IMR-90 (cell line): ENCODE data around the gene MAP2. TPM values are rescaled to one million over a fixed set of nuclear protein-coding genes. Genes with fewer than 3 reads are reported as not detected.

Experiments used
- ATAC-seq: fragments of 200-7000 bp; cut with Tn5 transposase; 2 replicates; pipeline ENCODE4 v1.9.1; 2020; ENCODE audit warnings: low read depth, mild to moderate bottlenecking, moderate library complexity
- BruUV-seq: library from RNA; stranded (reverse); fragments of 400-500 nt; replicated peaks from 2 replicates; lab custom pipeline; 2021; lab: Mats Ljungman, UMichigan
- CTCF ChIA-PET: fragments of 300-600 bp; formaldehyde crosslinking; extraction: SDS; loops from one replicate; lab custom pipeline; 2021; ENCODE audit warnings: antibody characterized with exemption; lab: Yijun Ruan, JAX
- POLR2A ChIA-PET: fragments of 300-600 bp; sonication (Branson Sonifier 250); formaldehyde crosslinking; loops from one replicate; lab custom pipeline; 2022; ENCODE audit warnings: antibody characterized with exemption; ENCODE audit not compliant: unreplicated experiment; lab: Charles Lee
- DNase-seq: peaks from one replicate; pipeline ENCODE4 v3.0.0; 2013
- H2AFZ ChIP-seq: replicated peaks from 2 replicates; pipeline ENCODE3; 2013; ENCODE audit warnings: low read length, mild to moderate bottlenecking; ENCODE audit not compliant: poor library complexity
- H2AK5ac ChIP-seq: 2 replicates; pipeline ENCODE4 v1.6.1; 2013; ENCODE audit warnings: low read depth, low read length, inconsistent platforms
- H2AK9ac ChIP-seq: replicated peaks from 2 replicates; pipeline ENCODE3; 2013; ENCODE audit warnings: mild to moderate bottlenecking, low read depth, low read length, moderate library complexity; ENCODE audit not compliant: poor library complexity
- H2BK120ac ChIP-seq: 2 replicates; pipeline ENCODE4 v1.6.1; 2013; ENCODE audit warnings: low read depth, low read length, inconsistent platforms
- H2BK15ac ChIP-seq: 3 replicates; pipeline ENCODE4 v1.6.1; 2013; ENCODE audit warnings: low read depth, low read length, inconsistent platforms
- H2BK20ac ChIP-seq: 2 replicates; pipeline ENCODE4 v1.6.1; 2013; ENCODE audit warnings: low read depth, mild to moderate bottlenecking, inconsistent platforms, low read length, moderate library complexity
- H2BK5ac ChIP-seq: 2 replicates; pipeline ENCODE4 v1.6.1; 2013; ENCODE audit warnings: mild to moderate bottlenecking, low read depth, low read length, inconsistent platforms; ENCODE audit not compliant: poor library complexity, severe bottlenecking
- H3K14ac ChIP-seq: replicated peaks from 2 replicates; pipeline ENCODE4 v1.6.1; 2013; ENCODE audit warnings: low read depth, low read length, inconsistent platforms
- H3K18ac ChIP-seq: 2 replicates; pipeline ENCODE4 v1.6.1; 2013; ENCODE audit warnings: low read depth, low read length, control low read depth
- H3K23ac ChIP-seq: 2 replicates; pipeline ENCODE4 v1.6.1; 2013; ENCODE audit warnings: low read depth, low read length, inconsistent platforms
- H3K27ac ChIP-seq: 2 replicates; pipeline ENCODE4 v1.5.1; 2013; ENCODE audit warnings: mild to moderate bottlenecking, control low read depth, low read length; ENCODE audit not compliant: insufficient read depth
- H3K27me3 ChIP-seq: 2 replicates; pipeline ENCODE4 v1.6.1; 2013; ENCODE audit warnings: low read length; ENCODE audit not compliant: control insufficient read depth, insufficient read depth
- H3K36me3 ChIP-seq: 2 replicates; pipeline ENCODE4 v1.6.1; 2013; ENCODE audit warnings: low read length, mixed read lengths; ENCODE audit not compliant: control insufficient read depth, insufficient read depth
- H3K4ac ChIP-seq: 2 replicates; pipeline ENCODE4 v1.6.1; 2013; ENCODE audit warnings: low read depth, low read length, inconsistent platforms
- H3K4me1 ChIP-seq: 2 replicates; pipeline ENCODE4 v1.6.1; 2013; ENCODE audit warnings: low read length, mixed read lengths; ENCODE audit not compliant: control insufficient read depth, insufficient read depth
- H3K4me2 ChIP-seq: 2 replicates; pipeline ENCODE4 v1.6.1; 2013; ENCODE audit warnings: low read depth, mild to moderate bottlenecking, control low read depth, low read length, moderate library complexity
- H3K4me3 ChIP-seq: 2 replicates; pipeline ENCODE4 v1.5.1; 2013; ENCODE audit warnings: low read depth, mild to moderate bottlenecking, control low read depth, low read length, moderate library complexity; ENCODE audit not compliant: insufficient read depth
- H3K56ac ChIP-seq: 2 replicates; pipeline ENCODE4 v1.6.1; 2013; ENCODE audit warnings: low read length, inconsistent platforms; ENCODE audit not compliant: insufficient read depth; ENCODE audit errors: extremely low read depth
- H3K79me1 ChIP-seq, 2 experiments: 2 replicates each; pipeline ENCODE4 v1.6.1; 2013; ENCODE audit warnings: low read length in 2 of 2, inconsistent platforms in 1 of 2, low read depth in 1 of 2
- H3K9ac ChIP-seq: 2 replicates; pipeline ENCODE4 v1.6.1; 2013; ENCODE audit warnings: low read depth, low read length, control low read depth
- H3K9me1 ChIP-seq: 2 replicates; pipeline ENCODE4 v1.6.1; 2013; ENCODE audit warnings: low read length, inconsistent platforms; ENCODE audit not compliant: insufficient read depth
- H3K9me3 ChIP-seq: 2 replicates; pipeline ENCODE4 v1.6.1; 2013; ENCODE audit warnings: low read length; ENCODE audit not compliant: control insufficient read depth, insufficient read depth
- H4K20me1 ChIP-seq: 2 replicates; pipeline ENCODE4 v1.6.1; 2013; ENCODE audit warnings: low read length, inconsistent platforms; ENCODE audit not compliant: insufficient read depth
- H4K5ac ChIP-seq: 2 replicates; pipeline ENCODE4 v1.6.1; 2013; ENCODE audit warnings: mild to moderate bottlenecking, low read depth, low read length, control low read depth
- H4K8ac ChIP-seq, 2 experiments: 2 replicates each; pipeline ENCODE4 v1.6.1; 2013; ENCODE audit warnings: low read depth in 2 of 2, low read length in 2 of 2, control low read depth in 1 of 2, inconsistent platforms in 1 of 2
- H4K91ac ChIP-seq: 2 replicates; pipeline ENCODE4 v1.6.1; 2013; ENCODE audit warnings: low read depth, low read length, inconsistent platforms; ENCODE audit not compliant: insufficient read depth
- CHD1 ChIP-seq: IDR thresholded peaks from 2 replicates; pipeline ENCODE4 v1.6.1; 2012; ENCODE audit warnings: low read depth, low read length, improper control_type of control experiment
- FOS ChIP-seq: fragments of 150-350 bp; IDR thresholded peaks from 2 replicates; pipeline ENCODE4 v1.6.1; 2016; ENCODE audit warnings: low read depth, low read length
- MAFK ChIP-seq: IDR thresholded peaks from 2 replicates; pipeline ENCODE4 v1.6.1; 2012; ENCODE audit warnings: low read depth, low read length, improper control_type of control experiment
- MXI1 ChIP-seq: IDR thresholded peaks from 2 replicates; pipeline ENCODE4 v1.6.1; 2012; ENCODE audit warnings: low read depth, mild to moderate bottlenecking, low read length, moderate library complexity, borderline replicate concordance
- NFE2L2 ChIP-seq: fragments of 150-350 bp; IDR thresholded peaks from 2 replicates; pipeline ENCODE4 v1.6.1; 2016; ENCODE audit warnings: low read depth, mild to moderate bottlenecking, low read length
- POLR2A ChIP-seq: IDR thresholded peaks from 2 replicates; pipeline ENCODE4 v1.6.1; 2012; ENCODE audit warnings: mild to moderate bottlenecking, low read depth, low read length
- RAD21 ChIP-seq: IDR thresholded peaks from 2 replicates; pipeline ENCODE4 v1.6.1; 2012; ENCODE audit warnings: low read length, improper control_type of control experiment
- RCOR1 ChIP-seq: IDR thresholded peaks from 2 replicates; pipeline ENCODE4 v1.6.1; 2012; ENCODE audit warnings: mild to moderate bottlenecking, low read length, improper control_type of control experiment; ENCODE audit not compliant: insufficient replicate concordance
- WGBS, 2 experiments: methylation state at CpG; one replicate each; pipeline versions ENCODE4 v1.1.5 to v1.1.7; 2013; ENCODE audit warnings: missing lambda C conversion rate in 2 of 2; ENCODE audit not compliant: insufficient read length in 1 of 2; ENCODE audit errors: extremely low coverage in 2 of 2; 5-methylcytosine and 5-hydroxymethylcytosine counted together
- dilution Hi-C: fragments of 300-500 bp; cut with HindIII; formaldehyde crosslinking; loops from one replicate; pipeline ENCODE4 v1.14.3; 2018; ENCODE audit warnings: low sequenced_read_pairs; ENCODE audit not compliant: unreplicated experiment
- in situ Hi-C: fragments of 300-500 bp; cut with MboI; formaldehyde crosslinking; loops from 3 replicates; pipeline ENCODE4 v1.14.3; 2019; ENCODE audit warnings: low sequenced_read_pairs, inconsistent platforms, mixed read lengths
- intact Hi-C: fragments of 100-400 bp; cut with micrococcal nuclease; formaldehyde crosslinking; loops from 2 replicates; pipeline ENCODE4 v1.10.0; 2022
- polyA plus RNA-seq, 3 experiments: library from polyadenylated mRNA; depleted of rRNA; stranded (reverse); fragments of >200 nt; gene quantifications; 2 replicates each; pipeline ENCODE4 v1.2.3, GENCODE V29; 2012; ENCODE audit warnings: low replicate concordance in 1 of 3
- total RNA-seq: library from RNA; depleted of rRNA; stranded (reverse); fragments of >200 nt; gene quantifications from 2 replicates; pipeline ENCODE4 v1.2.3, GENCODE V29; 2012
- TF ChIP-seq, protein P1 (sequence below): fragments of 150-350 bp; IDR thresholded peaks from 2 replicates; pipeline ENCODE4 v1.6.1; 2017; ENCODE audit warnings: mild to moderate bottlenecking, antibody characterized with exemption, low read length, low read depth
- TF ChIP-seq, protein P2 (sequence below): fragments of 150-350 bp; IDR thresholded peaks from 2 replicates; pipeline ENCODE4 v1.6.1; 2016; ENCODE audit warnings: low read depth, mild to moderate bottlenecking, low read length, moderate library complexity, borderline replicate concordance

MAP2 gene
- total and polyA plus RNA-seq, 2 of the 4 experiments (the other 2 are of a cell fraction), result 0.29 to 0.36 TPM

GRCh38 chr2:209565896-209566582 lies 142.2 kb downstream of the MAP2 start:
- Histone ChIP-seq H3K4me1 (no peaks in the 10 kb centered on the region), H4K91ac (no peak overlapping the region), H2AFZ (no peak overlapping the region), H3K56ac (no peak overlapping the region), H2AK9ac (no peak overlapping the region), H3K9ac (no peak overlapping the region), H2BK20ac (no peak overlapping the region), H2BK15ac (no peak overlapping the region), H3K36me3 (no peaks in the 10 kb centered on the region), H3K14ac (no peak overlapping the region), H3K27ac (no peak overlapping the region), H3K23ac (no peak overlapping the region), H2BK120ac (no peak overlapping the region), H4K8ac (no peak overlapping the region), H3K4ac (no peak overlapping the region), H4K5ac (no peak overlapping the region), H4K20me1 (no peaks in the 10 kb centered on the region), H3K79me1 (no peaks in the 10 kb centered on the region), H3K9me1 (no peaks in the 10 kb centered on the region), H2BK5ac (no peak overlapping the region), H3K27me3 (no peaks in the 10 kb centered on the region), H3K18ac (no peak overlapping the region), H3K4me2 (no peak overlapping the region), H3K4me3 (no peak overlapping the region), H2AK5ac (no peak overlapping the region), H3K9me3 (no peaks in the 10 kb centered on the region)
- DNase-seq (no peak), ATAC-seq (no peak)
- dilution Hi-C loops, result no loop called here
- intact Hi-C loops, result no loop called here
- TF ChIP-seq FOS (no peak), POLR2A (no peak), RCOR1 (no peak), RAD21 (no peak), NFE2L2 (no peak), MXI1 (no peak), MAFK (no peak), CHD1 (no peak)
- TF ChIP-seq, protein P1, sequence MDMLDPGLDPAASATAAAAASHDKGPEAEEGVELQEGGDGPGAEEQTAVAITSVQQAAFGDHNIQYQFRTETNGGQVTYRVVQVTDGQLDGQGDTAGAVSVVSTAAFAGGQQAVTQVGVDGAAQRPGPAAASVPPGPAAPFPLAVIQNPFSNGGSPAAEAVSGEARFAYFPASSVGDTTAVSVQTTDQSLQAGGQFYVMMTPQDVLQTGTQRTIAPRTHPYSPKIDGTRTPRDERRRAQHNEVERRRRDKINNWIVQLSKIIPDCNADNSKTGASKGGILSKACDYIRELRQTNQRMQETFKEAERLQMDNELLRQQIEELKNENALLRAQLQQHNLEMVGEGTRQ, result no peak
- TF ChIP-seq, protein P2, sequence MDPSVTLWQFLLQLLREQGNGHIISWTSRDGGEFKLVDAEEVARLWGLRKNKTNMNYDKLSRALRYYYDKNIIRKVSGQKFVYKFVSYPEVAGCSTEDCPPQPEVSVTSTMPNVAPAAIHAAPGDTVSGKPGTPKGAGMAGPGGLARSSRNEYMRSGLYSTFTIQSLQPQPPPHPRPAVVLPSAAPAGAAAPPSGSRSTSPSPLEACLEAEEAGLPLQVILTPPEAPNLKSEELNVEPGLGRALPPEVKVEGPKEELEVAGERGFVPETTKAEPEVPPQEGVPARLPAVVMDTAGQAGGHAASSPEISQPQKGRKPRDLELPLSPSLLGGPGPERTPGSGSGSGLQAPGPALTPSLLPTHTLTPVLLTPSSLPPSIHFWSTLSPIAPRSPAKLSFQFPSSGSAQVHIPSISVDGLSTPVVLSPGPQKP, result no peak
- ChIA-PET POLR2A (no interaction called here), CTCF (interaction anchor here (1.6 to 2.4 kb wide), 2 partner anchors 11 to 142 kb away, joined by 3 to 7 read pairs; partner anchors contain the start of gene MAP2)
- in situ Hi-C loops, result loop anchor here (25.0 kb wide), 1 partner anchor 1179 kb away; no protein-coding TSS in a partner anchor
- BruUV-seq, result no TSS peak
- WGBS, 2 experiments, result no CpG with 5 or more reads among the region's 7 CpGs
